GM04503 (cell line): ENCODE measurements around the gene YIF1A.
A peak's percentile ranks its signal among the peaks of the same experiment; 100 is the strongest.
"Not testable (repeated sequence)": the region's sequence is repeated elsewhere in the genome, so short reads cannot be mapped to it uniquely, and the experiment has no call there.

Experiments used
- DNase-seq: peaks from one replicate; pipeline ENCODE4 v3.0.0-alpha.2; 2012; ENCODE audit warnings: low read depth

The YIF1A gene

GRCh38 chr11:66326261-66327111 lies 37.5 kb upstream of the YIF1A start:
- DNase-seq, result no peak

GRCh38 chr11:66325263-66325671 lies 36.3 kb upstream of the YIF1A start:
- no peak for DNase-seq

GRCh38 chr11:66324664-66325063 lies 35.7 kb upstream of the YIF1A start:
- no peak for DNase-seq

DNA sequence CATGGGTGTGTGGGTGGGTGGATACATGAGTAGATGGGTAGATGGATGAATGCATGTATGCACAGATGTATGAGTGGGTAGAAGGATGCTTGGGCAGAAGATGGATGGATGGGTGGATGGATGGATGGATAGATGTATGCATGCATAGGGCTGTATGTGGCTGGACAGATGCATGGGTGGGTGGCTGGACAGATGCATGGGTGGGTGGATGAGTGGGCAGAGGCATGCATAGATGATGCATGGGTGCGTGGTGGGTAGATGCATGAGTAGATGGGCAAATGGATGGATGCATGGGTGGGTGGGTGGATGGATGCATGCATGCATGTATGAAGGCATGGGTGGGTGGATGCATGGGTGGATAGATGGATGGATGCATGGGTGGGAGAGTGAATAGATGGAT lies 34.7 kb upstream of the YIF1A start:
- DNase-seq, result no peak

- DNase-seq, result no peak
These were observed 33.9 kb upstream of the YIF1A start for GRCh38 chr11:66322732-66323427.

DNA sequence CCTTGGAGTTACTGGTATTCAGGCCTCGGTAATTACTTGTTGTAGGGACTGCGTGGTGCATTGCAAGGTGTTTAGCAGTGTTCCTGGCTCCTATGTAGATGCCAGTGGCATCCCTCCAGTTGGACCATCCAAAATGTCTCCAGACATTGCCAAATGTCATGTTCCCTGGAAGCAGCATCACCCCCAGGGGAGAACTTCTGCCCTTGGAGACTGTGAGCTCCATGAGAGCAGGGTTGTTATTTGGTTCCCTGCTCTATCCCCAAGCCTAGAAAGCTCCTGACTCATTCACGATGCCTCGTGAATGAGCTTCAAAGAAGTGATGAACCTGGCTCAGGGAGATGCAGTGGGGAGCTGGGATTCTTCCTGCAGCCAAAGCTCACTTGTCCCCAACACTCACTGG lies 32.7 kb upstream of the YIF1A start:
- no peak for DNase-seq

GRCh38 chr11:66320748-66321147 lies 31.8 kb upstream of the YIF1A start:
- not testable (repeated sequence) for DNase-seq

DNA sequence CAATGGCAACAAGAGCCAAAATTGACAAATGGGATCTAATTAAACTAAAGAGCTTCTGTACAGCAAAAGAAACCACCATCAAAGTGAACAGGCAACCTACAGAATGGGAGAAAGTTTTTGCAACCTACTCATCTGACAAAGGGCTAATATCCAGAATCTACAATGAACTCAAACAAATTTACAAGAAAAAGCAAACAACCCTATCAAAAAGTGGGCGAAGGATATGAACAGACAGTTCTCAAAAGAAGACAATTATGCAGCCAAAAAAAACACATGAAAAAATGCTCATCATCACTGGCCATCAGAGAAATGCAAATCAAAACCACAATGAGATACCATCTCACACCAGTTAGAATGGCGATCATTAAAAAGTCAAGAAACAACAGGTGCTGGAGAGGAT lies 31.3 kb upstream of the YIF1A start:
- not testable (repeated sequence) for DNase-seq

GRCh38 chr11:66318600-66318970 lies 29.6 kb upstream of the YIF1A start:
- DNase-seq, result no peak

DNA sequence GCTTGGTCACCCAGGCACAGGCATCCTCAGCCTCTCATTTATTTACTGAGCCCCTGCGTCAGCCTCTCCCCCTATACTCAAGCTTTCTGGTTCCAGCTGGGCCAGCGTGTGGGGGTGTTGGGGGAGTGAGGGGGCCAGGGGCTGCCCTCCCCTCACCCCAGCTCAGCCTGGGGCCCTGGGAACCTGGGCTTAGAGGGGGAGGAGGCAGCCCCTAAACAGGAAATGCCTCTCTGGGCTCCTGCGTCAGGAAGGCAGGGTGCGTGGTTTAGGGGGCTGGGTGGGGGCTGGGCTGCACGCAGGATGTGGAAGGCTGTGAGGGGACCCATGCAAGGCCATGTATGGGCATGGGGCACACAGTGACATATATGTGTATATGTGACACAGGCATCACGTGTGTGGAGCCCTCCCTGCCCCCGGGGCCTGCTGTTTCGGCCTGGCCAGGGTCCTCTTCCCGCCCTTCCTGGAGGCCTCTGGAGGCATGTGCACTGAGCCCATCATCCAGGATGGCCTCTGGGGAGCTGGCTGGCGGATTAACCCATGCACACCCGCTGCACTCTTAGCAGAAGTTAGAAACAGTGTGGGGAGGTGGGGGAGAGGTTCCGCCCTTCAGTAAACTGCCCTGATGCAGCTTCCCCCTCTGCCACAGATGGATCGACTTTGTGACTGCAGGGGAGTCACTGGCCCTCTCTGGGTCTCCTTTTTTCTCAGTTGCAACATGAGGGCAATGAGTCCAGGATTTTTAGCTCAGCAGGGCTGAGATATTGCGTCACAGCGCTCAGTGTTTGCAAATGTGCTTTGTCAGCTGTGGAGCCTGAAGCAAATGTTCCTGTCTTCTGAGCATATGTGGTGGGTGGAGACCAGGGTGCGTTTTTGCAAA lies 29.0 kb upstream of the YIF1A start:
- DNase-seq, result no peak

DNA sequence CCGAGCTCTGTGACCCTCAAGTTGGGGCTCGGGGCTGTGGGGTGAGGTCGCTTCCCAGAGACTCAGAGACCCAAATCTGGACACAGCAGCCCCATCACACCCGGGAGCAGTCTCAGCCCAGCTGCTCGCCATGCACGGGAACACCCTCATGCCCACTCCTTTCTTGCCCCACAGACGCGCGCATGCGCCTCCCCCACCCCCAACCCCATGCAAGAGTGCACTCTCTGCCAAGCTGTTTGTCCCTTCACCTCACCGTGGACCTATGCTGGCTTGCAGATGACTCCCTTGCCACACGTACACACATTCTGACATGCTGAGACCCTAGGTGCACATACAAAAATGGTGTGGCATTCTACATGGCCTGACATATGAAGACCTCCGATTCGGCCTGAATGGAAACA lies 28.4 kb upstream of the YIF1A start:
- no peak for DNase-seq

DNA sequence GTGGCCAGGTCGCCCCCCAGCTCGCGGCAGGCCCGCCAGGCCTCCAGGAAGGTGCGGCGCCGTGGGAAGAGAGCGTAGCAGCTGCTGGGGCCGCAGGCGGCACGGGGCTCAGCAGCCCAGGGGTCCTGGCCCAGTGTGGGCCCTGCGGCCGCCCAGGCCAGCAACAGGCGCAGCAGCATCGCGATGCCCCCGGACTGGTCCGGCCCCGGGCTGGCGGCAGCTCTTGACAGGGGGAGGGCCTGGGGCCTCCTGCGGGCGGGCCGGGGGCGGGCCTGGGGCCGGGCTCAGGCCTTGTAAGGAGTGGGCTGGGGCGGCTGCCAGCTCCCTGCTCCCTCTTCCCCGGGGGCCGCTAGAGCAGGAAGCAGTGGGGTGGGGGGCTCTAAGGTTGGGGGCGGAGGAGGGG lies 27.9 kb upstream of the YIF1A start, which contains the start of gene CD248:
Gene CD248 (minus strand): TSS at position 196 of the 403 bp plus-strand sequence. CDS start 17 bp downstream, at position 179.
- DNase-seq, result no peak

DNA sequence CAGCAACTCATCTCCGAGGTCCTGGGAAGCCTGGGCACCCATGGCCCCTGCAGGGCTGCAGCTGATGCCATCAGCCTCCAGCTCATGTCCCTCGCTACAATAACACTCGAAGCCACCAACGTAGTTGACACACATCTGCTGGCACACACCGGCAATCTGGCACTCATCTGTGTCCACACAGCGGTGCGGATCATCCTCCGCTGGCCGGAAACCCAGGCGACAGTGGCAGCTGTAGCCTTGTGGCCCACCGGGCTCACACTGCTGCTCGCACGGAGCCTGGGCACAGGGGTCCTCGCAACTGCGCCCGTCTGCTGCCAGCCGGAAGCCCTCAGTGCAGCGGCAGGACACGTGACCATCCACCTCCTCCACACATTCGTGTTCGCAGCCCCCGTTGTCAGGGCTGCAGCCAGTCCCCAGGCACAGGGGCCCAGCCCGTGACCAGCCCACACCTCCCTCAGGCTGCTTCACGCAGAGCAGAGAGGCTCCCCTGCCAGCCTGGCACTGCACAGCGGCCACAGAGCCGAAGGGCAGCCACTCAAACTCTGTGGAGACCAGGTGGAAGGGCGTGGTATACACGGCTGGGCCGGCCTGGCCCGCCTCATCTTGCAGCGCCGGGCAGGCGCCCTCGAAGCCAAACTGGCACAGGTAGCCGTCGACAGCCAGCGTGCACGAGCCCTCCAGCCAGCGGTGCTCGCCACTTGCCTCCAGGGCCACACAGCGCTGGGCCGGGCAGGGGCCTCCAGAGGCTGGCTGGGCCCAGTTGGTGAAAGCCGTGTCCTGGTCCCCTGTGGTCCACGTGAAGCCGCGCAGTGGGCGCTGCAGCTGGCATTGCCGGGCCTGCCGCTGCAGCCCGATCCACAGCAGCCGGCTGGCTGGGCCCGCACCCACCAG lies 27.2 kb upstream of the YIF1A start:
- DNase-seq, result no peak

DNA sequence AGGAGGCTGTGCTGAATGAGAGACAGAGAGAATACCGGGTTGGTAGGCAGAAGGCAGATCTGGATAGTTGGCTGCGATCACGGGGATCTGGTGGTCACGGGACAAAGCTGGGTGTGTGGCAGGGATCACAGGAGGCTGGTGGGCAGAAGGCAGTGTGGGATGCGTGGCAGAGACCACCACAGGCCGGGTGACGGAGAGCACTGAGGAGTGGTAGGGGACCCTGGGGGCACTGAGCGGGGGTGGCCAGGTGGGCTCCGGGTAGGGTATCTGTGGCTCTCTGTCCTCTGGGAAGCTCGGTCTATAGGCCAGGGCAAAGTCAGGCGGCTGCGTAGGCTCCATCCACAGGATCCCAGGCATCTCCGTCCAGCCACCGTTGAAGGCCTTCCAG lies 26.5 kb upstream of the YIF1A start:
- DNase-seq, result no peak

- DNase-seq, result no peak
These were observed 25.9 kb upstream of the YIF1A start for GRCh38 chr11:66314561-66315497.

DNA sequence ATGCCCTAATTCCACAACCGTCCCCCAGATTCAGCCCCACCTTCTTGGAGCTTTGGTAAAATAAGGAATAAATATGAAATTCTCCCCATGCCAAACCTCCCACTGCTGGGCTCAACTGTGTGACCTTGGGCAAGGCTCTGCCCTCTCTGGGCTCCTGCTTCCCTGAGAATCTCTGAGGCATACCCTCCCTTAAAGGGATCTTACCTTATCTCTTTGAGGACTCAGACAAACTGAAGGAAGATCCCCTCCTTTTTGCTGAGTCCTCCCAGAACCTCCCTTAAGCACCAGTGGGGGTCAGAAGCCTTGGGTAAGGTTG lies 25.2 kb upstream of the YIF1A start:
- no peak for DNase-seq

- DNase-seq, result no peak
These were observed 24.6 kb upstream of the YIF1A start for GRCh38 chr11:66313321-66314185.

GRCh38 chr11:66312549-66313320 lies 23.8 kb upstream of the YIF1A start:
- peak; percentile 93 for DNase-seq
